Epithelial cell of proximal tubule (primary cell): Measurements from ENCODE around the gene LFNG. TPM values are rescaled to one million over a fixed set of nuclear protein-coding genes. Genes with fewer than 3 reads are reported as not detected.

Experiments
- DNase-seq: peaks from one replicate; pipeline ENCODE4 v3.0.0-alpha.2; 2011; ENCODE audit warnings: low read depth
- H3K4me3 ChIP-seq: 2 replicates; pipeline ENCODE4 v1.5.1; 2011; ENCODE audit warnings: low read depth, mild to moderate bottlenecking, low read length
- CTCF ChIP-seq: conservative IDR thresholded peaks from 2 replicates; pipeline ENCODE4 v1.5.1; 2012; ENCODE audit warnings: low read depth, mild to moderate bottlenecking, low read length
- total RNA-seq: library from RNA; depleted of rRNA; stranded (reverse); fragments of >200 nt; gene quantifications from 2 replicates; pipeline ENCODE4 v1.2.3, GENCODE V29; 2015

LFNG gene
- total RNA-seq, 1 donor from 2014 or later, result 32.1 TPM

- no peak for TF ChIP-seq CTCF
- DNase-seq, result no peak
Measured at GRCh38 chr7:2525658-2526630, 6.4 kb downstream of the LFNG start.

GRCh38 chr7:2526659-2527504 lies 7.3 kb downstream of the LFNG start:
- no peak overlapping the region for H3K4me3 ChIP-seq
- DNase-seq, result no peak
- no peak for TF ChIP-seq CTCF

More at GRCh38 chr7:2525658-2526630, 6.4 kb downstream of the LFNG start:
- no peak overlapping the region for H3K4me3 ChIP-seq

- no peak overlapping the region for H3K4me3 ChIP-seq
- DNase-seq, result no peak
- no peak for TF ChIP-seq CTCF
Measured at GRCh38 chr7:2527505-2528467, 8.2 kb downstream of the LFNG start.

GRCh38 chr7:2528481-2529095 lies 9.0 kb downstream of the LFNG start:
- no peak overlapping the region for H3K4me3 ChIP-seq
- TF ChIP-seq CTCF, result no peak
- DNase-seq, result no peak

GRCh38 chr7:2529161-2530070 lies 9.8 kb downstream of the LFNG start:
- no peak overlapping the region for H3K4me3 ChIP-seq
- no peak for TF ChIP-seq CTCF
- DNase-seq, result no peak
